Measurements from ENCODE around the gene JPH4. TPM values are rescaled to one million over a fixed set of nuclear protein-coding genes. Genes with fewer than 3 reads are reported as not detected.

JPH4 gene
- total and polyA plus RNA-seq, 3 experiments from 2014 or later: 1.8 TPM; not detected in 1

GRCh38 chr14:23605931-23606585 lies 27.5 kb upstream of the JPH4 start:
- no peaks in the 10 kb centered on the region for H3K27me3 ChIP-seq (ENCODE audit: insufficient read depth, low read length, poor library complexity, severe bottlenecking)
- CTCF ChIA-PET: interaction anchor here (1.3 to 1.7 kb wide), 2 partner anchors 17 to 26 kb away, joined by 4 to 10 read pairs; no protein-coding TSS in a partner anchor
- Mint-ChIP-seq H3K27me3 (peaks cover 5% of the 10 kb centered on the region in 2 donors), H3K27ac (peak overlapping the region in 2 of 8 donors; percentile 17 to 49), H3K36me3 (peaks cover 0 to 4% (median 0%) of the 10 kb centered on the region in 3 donors), H3K4me1 (peaks cover 21 to 25% (median 24%) of the 10 kb centered on the region in 3 donors), H3K9me3 (peaks cover 0 to 1% (median 0%) of the 10 kb centered on the region in 5 donors), H3K4me3 (no peak overlapping the region)
- H3K36me3 ChIP-seq (ENCODE audit: insufficient read depth, low read length): no peaks in the 10 kb centered on the region
- no peaks in the 10 kb centered on the region for H3K9me3 ChIP-seq (ENCODE audit: low read length)
- H3K4me1 ChIP-seq (ENCODE audit: insufficient read depth, low read length): peaks cover 23% of the 10 kb centered on the region
- H3K4me3 ChIP-seq (ENCODE audit: low read length): no peak overlapping the region
- H3K27ac ChIP-seq (ENCODE audit: low read depth, low read length): no peak overlapping the region
- no peak for DNase-seq
- POLR2A ChIA-PET: no interaction called here

- Mint-ChIP-seq H3K36me3 (peaks cover 0 to 10% (median 0%) of the 10 kb centered on the region in 3 donors), H3K27me3 (peaks cover 5 to 6% of the 10 kb centered on the region in 2 donors), H3K4me3 (no peak overlapping the region), H3K9me3 (peaks cover 0 to 3% (median 0%) of the 10 kb centered on the region in 5 donors), H3K27ac (no peak overlapping the region), H3K4me1 (peaks cover 8 to 11% (median 10%) of the 10 kb centered on the region in 3 donors)
- Histone ChIP-seq H3K27me3 (ENCODE audit: insufficient read depth, low read length, poor library complexity, severe bottlenecking) (no peaks in the 10 kb centered on the region), H3K4me3 (ENCODE audit: low read length) (no peak overlapping the region), H3K4me1 (ENCODE audit: insufficient read depth, low read length) (peaks cover 10% of the 10 kb centered on the region), H3K36me3 (ENCODE audit: insufficient read depth, low read length) (no peaks in the 10 kb centered on the region), H3K27ac (ENCODE audit: low read depth, low read length) (no peak overlapping the region), H3K9me3 (ENCODE audit: low read length) (no peaks in the 10 kb centered on the region)
- CTCF ChIA-PET: interaction anchor here (1.7 kb wide), 1 partner anchor 28 kb away, joined by 10 read pairs; no protein-coding TSS in a partner anchor
- no peak for DNase-seq
- POLR2A ChIA-PET: no interaction called here
Observed at GRCh38 chr14:23604675-23605170, 26.1 kb upstream of the JPH4 start.

- Mint-ChIP-seq H3K4me3 (no peak overlapping the region), H3K36me3 (peaks cover 0 to 16% (median 3%) of the 10 kb centered on the region in 3 donors), H3K27me3 (peaks cover 5 to 10% of the 10 kb centered on the region in 2 donors), H3K27ac (no peak overlapping the region), H3K4me1 (peaks cover 4 to 5% (median 5%) of the 10 kb centered on the region in 3 donors), H3K9me3 (peaks cover 0 to 3% (median 2%) of the 10 kb centered on the region in 5 donors)
- Histone ChIP-seq H3K4me1 (ENCODE audit: insufficient read depth, low read length) (peaks cover 4% of the 10 kb centered on the region), H3K27ac (ENCODE audit: low read depth, low read length) (no peak overlapping the region), H3K9me3 (ENCODE audit: low read length) (no peaks in the 10 kb centered on the region), H3K27me3 (ENCODE audit: insufficient read depth, low read length, poor library complexity, severe bottlenecking) (no peaks in the 10 kb centered on the region), H3K4me3 (ENCODE audit: low read length) (no peak overlapping the region), H3K36me3 (ENCODE audit: insufficient read depth, low read length) (no peaks in the 10 kb centered on the region)
- no peak for DNase-seq
- ChIA-PET POLR2A (no interaction called here), CTCF (no interaction called here)
Observed at GRCh38 chr14:23604148-23604547, 25.6 kb upstream of the JPH4 start.

GRCh38 chr14:23603103-23603502 lies 24.5 kb upstream of the JPH4 start:
- ChIA-PET POLR2A (no interaction called here), CTCF (no interaction called here)
- H3K9me3 Mint-ChIP-seq: peaks cover 0 to 3% (median 2%) of the 10 kb centered on the region in 5 donors
- Histone ChIP-seq H3K36me3 (ENCODE audit: insufficient read depth, low read length) (no peaks in the 10 kb centered on the region), H3K4me3 (ENCODE audit: low read length) (no peak overlapping the region), H3K27me3 (ENCODE audit: insufficient read depth, low read length, poor library complexity, severe bottlenecking) (no peaks in the 10 kb centered on the region), H3K27ac (ENCODE audit: low read depth, low read length) (no peak overlapping the region), H3K4me1 (ENCODE audit: insufficient read depth, low read length) (no peaks in the 10 kb centered on the region), H3K9me3 (ENCODE audit: low read length) (no peaks in the 10 kb centered on the region)
- no peak overlapping the region for H3K27ac Mint-ChIP-seq
- no peak overlapping the region for H3K4me3 Mint-ChIP-seq
- no peak for DNase-seq
- H3K36me3 Mint-ChIP-seq: peaks cover 0 to 17% (median 3%) of the 10 kb centered on the region in 3 donors
- H3K27me3 Mint-ChIP-seq: peaks cover 5 to 10% of the 10 kb centered on the region in 2 donors
- no peaks in the 10 kb centered on the region for H3K4me1 Mint-ChIP-seq

GRCh38 chr14:23602181-23603095 lies 23.8 kb upstream of the JPH4 start:
- Mint-ChIP-seq H3K4me1 (no peaks in the 10 kb centered on the region), H3K27me3 (peaks cover 5 to 14% of the 10 kb centered on the region in 2 donors), H3K27ac (peak overlapping the region in 1 of 8 donors; percentile 36), H3K9me3 (peaks cover 0 to 3% (median 2%) of the 10 kb centered on the region in 5 donors), H3K4me3 (no peak overlapping the region), H3K36me3 (peaks cover 0 to 17% (median 3%) of the 10 kb centered on the region in 3 donors)
- POLR2A ChIA-PET: no interaction called here
- DNase-seq: no peak
- no peaks in the 10 kb centered on the region for H3K9me3 ChIP-seq (ENCODE audit: low read length)
- H3K36me3 ChIP-seq (ENCODE audit: insufficient read depth, low read length): no peaks in the 10 kb centered on the region
- H3K27me3 ChIP-seq (ENCODE audit: insufficient read depth, low read length, poor library complexity, severe bottlenecking): no peaks in the 10 kb centered on the region
- no peak overlapping the region for H3K27ac ChIP-seq (ENCODE audit: low read depth, low read length)
- H3K4me3 ChIP-seq (ENCODE audit: low read length): no peak overlapping the region
- CTCF ChIA-PET: no interaction called here
- no peaks in the 10 kb centered on the region for H3K4me1 ChIP-seq (ENCODE audit: insufficient read depth, low read length)

GRCh38 chr14:23601845-23602180 lies 23.2 kb upstream of the JPH4 start:
- H3K36me3 Mint-ChIP-seq: peaks cover 0 to 17% (median 3%) of the 10 kb centered on the region in 3 donors
- H3K4me3 Mint-ChIP-seq: no peak overlapping the region
- no peaks in the 10 kb centered on the region for H3K36me3 ChIP-seq (ENCODE audit: insufficient read depth, low read length)
- peaks cover 0 to 3% (median 2%) of the 10 kb centered on the region in 5 donors for H3K9me3 Mint-ChIP-seq
- no peaks in the 10 kb centered on the region for H3K4me1 ChIP-seq (ENCODE audit: insufficient read depth, low read length)
- no peak overlapping the region for H3K27ac ChIP-seq (ENCODE audit: low read depth, low read length)
- H3K27me3 ChIP-seq (ENCODE audit: insufficient read depth, low read length, poor library complexity, severe bottlenecking): no peaks in the 10 kb centered on the region
- H3K9me3 ChIP-seq (ENCODE audit: low read length): no peaks in the 10 kb centered on the region
- no peaks in the 10 kb centered on the region for H3K4me1 Mint-ChIP-seq
- ChIA-PET CTCF (no interaction called here), POLR2A (no interaction called here)
- H3K4me3 ChIP-seq (ENCODE audit: low read length): no peak overlapping the region
- H3K27ac Mint-ChIP-seq: peak overlapping the region in 1 of 8 donors; percentile 55
- H3K27me3 Mint-ChIP-seq: peaks cover 8 to 15% of the 10 kb centered on the region in 2 donors
- DNase-seq: no peak

- ChIA-PET POLR2A (no interaction called here), CTCF (interaction anchor here (1.2 kb wide), 1 partner anchor 12 kb away, joined by 3 read pairs; no protein-coding TSS in a partner anchor)
- Mint-ChIP-seq H3K36me3 (peaks cover 0 to 17% (median 3%) of the 10 kb centered on the region in 3 donors), H3K4me1 (no peaks in the 10 kb centered on the region), H3K27ac (no peak overlapping the region), H3K27me3 (peaks cover 9 to 15% of the 10 kb centered on the region in 2 donors), H3K9me3 (peaks cover 0 to 3% (median 2%) of the 10 kb centered on the region in 5 donors), H3K4me3 (no peak overlapping the region)
- DNase-seq: no peak
- Histone ChIP-seq H3K4me1 (ENCODE audit: insufficient read depth, low read length) (no peaks in the 10 kb centered on the region), H3K27ac (ENCODE audit: low read depth, low read length) (no peak overlapping the region), H3K36me3 (ENCODE audit: insufficient read depth, low read length) (no peaks in the 10 kb centered on the region), H3K9me3 (ENCODE audit: low read length) (no peaks in the 10 kb centered on the region), H3K4me3 (ENCODE audit: low read length) (no peak overlapping the region), H3K27me3 (ENCODE audit: insufficient read depth, low read length, poor library complexity, severe bottlenecking) (no peaks in the 10 kb centered on the region)
Observed at GRCh38 chr14:23601424-23601823, 22.8 kb upstream of the JPH4 start.
